Neural cell (in vitro differentiated cells): Measurements from ENCODE around the gene RNF32.

Experiments used
- EZH2 ChIP-seq: fragments of 200-600, 300-800 bp; shearing (Covaris generic), sonication (generic); IDR thresholded peaks from 2 replicates; pipeline ENCODE4 v1.6.1; 2014; ENCODE audit warnings: antibody characterized with exemption, low read length, borderline replicate concordance, mild to moderate bottlenecking; ENCODE audit not compliant: insufficient read depth, poor library complexity, severe bottlenecking
- MXI1 ChIP-seq: fragments of 450-650 bp; conservative IDR thresholded peaks from 2 replicates; pipeline ENCODE4 v1.6.1; 2014; ENCODE audit warnings: antibody characterized with exemption, mild to moderate bottlenecking; ENCODE audit not compliant: poor library complexity, severe bottlenecking
- POLR2AphosphoS5 ChIP-seq: IDR thresholded peaks from 2 replicates; pipeline ENCODE4 v1.6.1; 2012
- REST ChIP-seq: IDR thresholded peaks from 2 replicates; pipeline ENCODE4 v1.6.1; 2012; ENCODE audit warnings: borderline replicate concordance
- TF ChIP-seq, protein P1 (sequence below): fragments of 450-650 bp; IDR thresholded peaks from 2 replicates; pipeline ENCODE4 v1.5.1; 2014; ENCODE audit warnings: antibody characterized with exemption, mild to moderate bottlenecking, moderate library complexity; ENCODE audit not compliant: poor library complexity, severe bottlenecking

DNA sequence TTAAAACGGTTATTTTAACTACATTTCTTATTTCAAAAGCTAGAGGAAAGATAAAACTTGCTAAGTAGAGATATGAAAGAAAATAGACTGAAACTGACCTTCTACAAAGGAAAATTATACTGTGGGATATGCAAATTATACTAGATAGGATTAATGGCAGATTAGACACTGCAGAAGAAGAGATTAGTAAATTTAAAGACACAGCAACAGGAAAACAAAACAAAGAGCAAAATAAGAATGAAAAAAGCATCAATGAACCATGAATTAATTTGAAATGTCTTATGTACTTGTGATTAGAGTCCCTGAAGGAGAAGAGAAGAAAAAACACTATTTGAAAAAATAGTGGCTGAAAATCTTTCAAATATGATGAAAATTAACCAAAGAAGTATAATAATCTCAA is 52.3 kb downstream of the RNF32 start:
- TF ChIP-seq, protein P1, sequence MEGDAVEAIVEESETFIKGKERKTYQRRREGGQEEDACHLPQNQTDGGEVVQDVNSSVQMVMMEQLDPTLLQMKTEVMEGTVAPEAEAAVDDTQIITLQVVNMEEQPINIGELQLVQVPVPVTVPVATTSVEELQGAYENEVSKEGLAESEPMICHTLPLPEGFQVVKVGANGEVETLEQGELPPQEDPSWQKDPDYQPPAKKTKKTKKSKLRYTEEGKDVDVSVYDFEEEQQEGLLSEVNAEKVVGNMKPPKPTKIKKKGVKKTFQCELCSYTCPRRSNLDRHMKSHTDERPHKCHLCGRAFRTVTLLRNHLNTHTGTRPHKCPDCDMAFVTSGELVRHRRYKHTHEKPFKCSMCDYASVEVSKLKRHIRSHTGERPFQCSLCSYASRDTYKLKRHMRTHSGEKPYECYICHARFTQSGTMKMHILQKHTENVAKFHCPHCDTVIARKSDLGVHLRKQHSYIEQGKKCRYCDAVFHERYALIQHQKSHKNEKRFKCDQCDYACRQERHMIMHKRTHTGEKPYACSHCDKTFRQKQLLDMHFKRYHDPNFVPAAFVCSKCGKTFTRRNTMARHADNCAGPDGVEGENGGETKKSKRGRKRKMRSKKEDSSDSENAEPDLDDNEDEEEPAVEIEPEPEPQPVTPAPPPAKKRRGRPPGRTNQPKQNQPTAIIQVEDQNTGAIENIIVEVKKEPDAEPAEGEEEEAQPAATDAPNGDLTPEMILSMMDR, result no peak
- TF ChIP-seq MXI1 (no peak), REST (no peak), EZH2 (no peak), POLR2AphosphoS5 (no peak)
